Urinary bladder (tissue), 4 donors: ENCODE measurements around the gene NCAPD3. TPM values are rescaled to one million over a fixed set of nuclear protein-coding genes. Genes with fewer than 3 reads are reported as not detected.

Experiments used
- DNase-seq: peaks from one replicate; pipeline ENCODE4 v3.0.0-alpha.2; 2015; ENCODE audit errors: extremely low spot score
- H3K27ac ChIP-seq: one replicate; pipeline ENCODE4 v1.5.1; 2013; ENCODE audit warnings: low read depth, mild to moderate bottlenecking, moderate library complexity
- H3K36me3 ChIP-seq: one replicate; pipeline ENCODE4 v1.6.1; 2013; ENCODE audit warnings: mild to moderate bottlenecking, moderate library complexity; ENCODE audit not compliant: insufficient read depth
- H3K4me1 ChIP-seq: one replicate; pipeline ENCODE4 v1.6.1; 2013; ENCODE audit warnings: mild to moderate bottlenecking, moderate library complexity; ENCODE audit not compliant: insufficient read depth
- H3K4me3 ChIP-seq: one replicate; pipeline ENCODE4 v1.5.1; 2013; ENCODE audit warnings: low read depth, low read length
- WGBS: extraction: QIAGEN DNeasy Blood & Tissue Kit; methylation state at CpG from one replicate; pipeline ENCODE4 v1.1.7; 2013; 5-methylcytosine and 5-hydroxymethylcytosine counted together
- polyA plus RNA-seq: library from polyadenylated mRNA; stranded (reverse); fragments of 200-250 nt; gene quantifications from one replicate; pipeline ENCODE4 v1.2.3, GENCODE V29; 2013
- total RNA-seq: library from RNA; depleted of rRNA; stranded (reverse); fragments of >200 nt; gene quantifications from one replicate; pipeline ENCODE4 v1.2.3, GENCODE V29; 2014
- donor health status: healthy with polysubstance abuse.
- donor health status: healthy.

NCAPD3 gene
- 29.1 TPM for total RNA-seq
- 9.5 TPM for polyA plus RNA-seq

DNA sequence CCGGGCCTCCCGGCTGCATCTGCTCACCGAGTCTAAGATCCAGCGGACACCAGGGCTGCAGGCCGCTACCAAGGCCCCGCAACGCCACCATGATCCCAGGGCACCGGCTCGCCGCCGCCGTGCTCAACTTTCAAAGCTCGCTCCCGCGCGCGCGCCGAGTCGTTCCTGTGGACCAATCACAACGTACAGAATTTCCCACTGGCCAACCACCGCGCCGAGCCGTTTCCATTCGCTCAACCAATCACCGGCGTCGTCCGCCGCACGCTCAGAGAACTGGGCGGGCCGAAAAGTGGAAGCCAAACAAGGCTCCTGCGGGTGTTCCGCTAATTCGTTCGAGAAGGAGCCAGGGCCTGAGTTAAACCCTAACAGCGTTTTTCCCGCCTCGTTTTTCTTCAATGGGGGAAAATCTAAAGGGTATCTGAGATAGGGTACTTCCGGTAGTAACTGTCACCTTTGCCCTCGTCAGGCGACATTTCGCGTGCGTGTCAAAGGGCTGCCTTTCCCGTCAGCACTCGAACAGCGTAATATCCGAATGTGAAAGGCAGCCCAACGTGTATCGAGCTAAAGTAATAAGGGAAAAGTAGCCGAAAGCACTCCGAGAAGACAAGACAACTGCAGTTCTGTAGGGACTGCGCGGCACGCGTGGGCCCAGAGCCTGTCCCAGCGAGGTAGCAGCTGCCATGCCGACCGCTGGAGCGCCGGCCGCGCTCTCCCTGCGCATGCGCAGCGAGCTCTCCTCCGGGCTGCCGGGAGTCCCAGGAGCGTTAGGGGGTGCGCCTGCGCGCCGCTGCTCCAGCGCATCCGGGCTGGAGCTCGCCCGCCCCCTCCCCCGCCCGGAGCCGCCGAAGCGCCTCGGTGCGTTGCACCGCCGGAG is at the start of gene NCAPD3, which contains the start of gene VPS26B:
NCAPD3 (minus strand) TSS at position 132 of the 874 bp plus-strand sequence; CDS start at position 91, 41 bp downstream.
VPS26B (plus strand) TSS at position 836 of the 874 bp plus-strand sequence. CDS start 452 bp downstream, outside the sequence.
- H3K27ac ChIP-seq, result peak within 1 kb of the TSS; percentile 86
- H3K36me3 ChIP-seq, result no peaks in the 10 kb centered on the region
- under 1% methylated on average over 89 of the region's 89 CpGs for WGBS
- peak; percentile 94 for DNase-seq
- no peaks in the 10 kb centered on the region for H3K4me1 ChIP-seq
- peak within 1 kb of the TSS; percentile 85 for H3K4me3 ChIP-seq

- WGBS, result 29% methylated on average over 3 of the region's 3 CpGs
- H3K27ac ChIP-seq, result no peak overlapping the region
Measured at GRCh38 chr11:134273317-134273712, 49.5 kb upstream of the NCAPD3 start.

GRCh38 chr11:134272381-134273316 is 48.9 kb upstream of the NCAPD3 start:
- whole genome bisulfite sequencing, result 24% methylated on average over 18 of the region's 18 CpGs
- H3K27ac ChIP-seq, result no peak overlapping the region
- no peak for DNase-seq

More at GRCh38 chr11:134273317-134273712, 49.5 kb upstream of the NCAPD3 start:
- H3K36me3 ChIP-seq, result no peaks in the 10 kb centered on the region
- H3K4me3 ChIP-seq, result no peak overlapping the region
- H3K4me1 ChIP-seq, result peaks cover 4% of the 10 kb centered on the region
- no peak for DNase-seq

DNA sequence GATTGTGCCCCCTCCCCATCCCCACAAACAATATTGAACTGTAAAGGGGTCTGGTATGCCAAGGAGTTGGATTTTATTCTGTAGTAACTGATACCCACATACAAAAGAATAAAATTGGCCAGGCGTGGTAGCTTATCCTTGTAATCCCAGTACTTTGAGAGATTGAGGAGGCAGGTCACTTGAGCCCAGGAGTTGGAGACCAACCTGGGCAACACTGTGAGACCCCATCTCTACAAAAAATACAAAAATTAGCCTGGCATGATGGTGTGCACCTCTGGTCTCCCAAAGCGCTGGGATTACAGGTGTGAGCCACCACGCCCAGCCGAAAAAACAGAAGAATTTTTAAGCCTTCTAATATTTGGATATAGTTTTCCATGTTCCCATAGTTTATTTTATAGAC is 48.2 kb upstream of the NCAPD3 start:
- H3K36me3 ChIP-seq, result no peaks in the 10 kb centered on the region
- no peak for DNase-seq
- 87% methylated on average over 4 of the region's 4 CpGs for WGBS
- peaks cover 4% of the 10 kb centered on the region for H3K4me1 ChIP-seq
- no peak overlapping the region for H3K4me3 ChIP-seq
- no peak overlapping the region for H3K27ac ChIP-seq

More at GRCh38 chr11:134272381-134273316, 48.9 kb upstream of the NCAPD3 start:
- no peak overlapping the region for H3K4me3 ChIP-seq
- no peaks in the 10 kb centered on the region for H3K36me3 ChIP-seq
- H3K4me1 ChIP-seq, result peaks cover 4% of the 10 kb centered on the region

- WGBS, result 41% methylated on average over 5 of the region's 5 CpGs
- Histone ChIP-seq H3K36me3 (no peaks in the 10 kb centered on the region), H3K4me1 (no peaks in the 10 kb centered on the region), H3K4me3 (no peak overlapping the region), H3K27ac (no peak overlapping the region)
- no peak for DNase-seq
Measured at GRCh38 chr11:134270250-134270714, 46.5 kb upstream of the NCAPD3 start.

GRCh38 chr11:134267966-134268365 is 44.2 kb upstream of the NCAPD3 start:
- WGBS, result 80% methylated on average over 11 of the region's 11 CpGs
- DNase-seq, result no peak
- no peak overlapping the region for H3K4me3 ChIP-seq
- H3K4me1 ChIP-seq, result no peaks in the 10 kb centered on the region
- H3K36me3 ChIP-seq, result no peaks in the 10 kb centered on the region
- H3K27ac ChIP-seq, result no peak overlapping the region

GRCh38 chr11:134267461-134267860 is 43.7 kb upstream of the NCAPD3 start:
- Histone ChIP-seq H3K36me3 (no peaks in the 10 kb centered on the region), H3K27ac (no peak overlapping the region), H3K4me3 (no peak overlapping the region), H3K4me1 (no peaks in the 10 kb centered on the region)
- DNase-seq, result no peak
- 76% methylated on average over 5 of the region's 5 CpGs for WGBS

- Histone ChIP-seq H3K27ac (no peak overlapping the region), H3K4me3 (no peak overlapping the region), H3K36me3 (peaks cover 2% of the 10 kb centered on the region), H3K4me1 (no peaks in the 10 kb centered on the region)
- DNase-seq, result no peak
- 45% methylated on average over 3 of the region's 3 CpGs for WGBS
Measured at GRCh38 chr11:134266841-134267251, 43.1 kb upstream of the NCAPD3 start.

DNA sequence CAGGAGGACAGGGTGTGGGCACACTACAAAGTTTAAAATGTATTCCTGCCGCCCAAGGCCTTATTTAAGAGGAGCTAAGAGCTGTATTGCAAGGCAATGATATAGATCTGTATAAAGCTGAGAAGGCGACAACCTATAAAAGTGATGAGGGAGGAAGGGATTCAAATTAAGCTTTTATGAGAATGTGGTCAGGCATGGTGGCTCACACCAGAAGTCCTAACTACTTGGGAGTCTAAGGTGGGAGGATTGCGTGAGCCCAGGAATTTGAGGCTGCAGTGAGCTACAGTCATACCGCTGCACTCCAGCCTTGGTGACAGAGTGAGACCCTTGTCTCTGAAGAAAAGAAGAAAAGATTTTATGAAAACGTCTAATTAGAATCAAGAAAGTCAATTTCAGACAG is 42.7 kb upstream of the NCAPD3 start:
- H3K4me1 ChIP-seq, result no peaks in the 10 kb centered on the region
- no peak overlapping the region for H3K4me3 ChIP-seq
- H3K27ac ChIP-seq, result no peak overlapping the region
- peaks cover 2% of the 10 kb centered on the region for H3K36me3 ChIP-seq
- 81% methylated on average over 5 of the region's 5 CpGs for WGBS
- DNase-seq, result no peak

DNA sequence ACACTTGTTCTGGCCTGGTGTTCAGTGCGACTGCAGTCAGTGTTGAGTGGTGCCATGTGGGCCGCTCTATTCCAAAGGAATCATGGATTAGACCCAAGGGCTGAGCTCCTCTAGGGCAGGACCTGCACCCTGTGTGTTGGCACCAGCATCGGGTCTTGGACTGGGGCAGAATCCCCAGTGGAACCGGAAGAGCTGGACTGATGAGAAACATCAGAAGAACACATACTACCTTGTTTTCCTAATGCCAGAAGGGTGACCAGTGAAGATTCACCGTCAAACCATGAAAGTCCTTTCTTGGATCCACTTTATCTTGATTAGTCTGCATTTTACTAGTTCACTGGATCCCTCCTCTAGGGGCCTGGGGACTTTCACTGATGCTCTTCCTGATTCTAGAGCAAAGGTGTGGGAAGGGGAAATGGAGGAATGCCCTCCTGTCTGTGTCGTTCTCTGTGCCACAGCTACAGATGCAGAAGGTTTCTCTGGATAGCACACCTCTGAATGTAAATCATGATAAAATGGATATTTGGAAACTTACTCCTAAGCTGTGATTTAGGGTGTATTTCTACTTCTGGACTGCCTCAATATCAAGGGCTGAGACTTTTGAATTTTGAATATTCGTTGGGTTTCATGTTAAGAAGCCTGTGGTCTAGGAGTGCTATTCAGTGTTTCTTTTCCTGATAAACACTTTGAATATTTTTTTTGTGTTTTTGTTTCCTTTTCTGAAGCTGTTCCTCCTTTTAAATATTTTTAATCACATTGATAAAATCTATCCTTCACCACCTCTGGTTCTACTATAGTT is 41.4 kb upstream of the NCAPD3 start:
- 91% methylated on average over 7 of the region's 7 CpGs for WGBS
- no peak overlapping the region for H3K4me3 ChIP-seq
- no peak overlapping the region for H3K27ac ChIP-seq
- DNase-seq, result no peak
- H3K4me1 ChIP-seq, result no peaks in the 10 kb centered on the region
- peaks cover 2% of the 10 kb centered on the region for H3K36me3 ChIP-seq

- DNase-seq, result no peak
- Histone ChIP-seq H3K36me3 (peaks cover 2% of the 10 kb centered on the region), H3K27ac (no peak overlapping the region), H3K4me3 (no peak overlapping the region), H3K4me1 (no peaks in the 10 kb centered on the region)
- 87% methylated on average over 14 of the region's 14 CpGs for WGBS
Measured at GRCh38 chr11:134261626-134262488, 38.1 kb upstream of the NCAPD3 start.

GRCh38 chr11:134260983-134261382 is 37.2 kb upstream of the NCAPD3 start:
- DNase-seq, result no peak
- Histone ChIP-seq H3K27ac (no peak overlapping the region), H3K4me1 (no peaks in the 10 kb centered on the region), H3K36me3 (peaks cover 2% of the 10 kb centered on the region), H3K4me3 (no peak overlapping the region)
- 94% methylated on average over 16 of the region's 16 CpGs for WGBS
